DND-41 (cell line): ENCODE results near the gene PUSL1.

ENCODE experiments used
- ATAC-seq: fragments of 200-7000 bp; cut with Tn5 transposase; 3 replicates; pipeline ENCODE4 v1.9.1; 2021; ENCODE audit warnings: low read depth; ENCODE audit not compliant: insufficient read depth
- DNase-seq: peaks from one replicate; pipeline ENCODE4 v3.0.0-alpha.2; 2020
- H2AFZ ChIP-seq: 2 replicates; pipeline ENCODE4 v1.6.0; 2012; ENCODE audit warnings: low read depth, low read length
- H3K27ac ChIP-seq: 2 replicates; pipeline ENCODE4 v1.5.1; 2012; ENCODE audit warnings: low read length, inconsistent platforms
- H3K27me3 ChIP-seq: fragments of 200-600 bp; sonication (generic); 2 replicates; pipeline ENCODE4 v1.6.0; 2012; ENCODE audit warnings: low read length, mild to moderate bottlenecking, inconsistent platforms; ENCODE audit not compliant: insufficient read depth, poor library complexity
- H3K36me3 ChIP-seq: 2 replicates; pipeline ENCODE4 v1.5.1; 2012; ENCODE audit warnings: low read length, inconsistent platforms; ENCODE audit not compliant: insufficient read depth
- H3K4me1 ChIP-seq: 2 replicates; pipeline ENCODE4 v1.5.1; 2012; ENCODE audit warnings: mild to moderate bottlenecking, low read length; ENCODE audit not compliant: insufficient read depth
- H3K4me2 ChIP-seq: 2 replicates; pipeline ENCODE4 v1.6.0; 2012; ENCODE audit warnings: mild to moderate bottlenecking, moderate library complexity, low read length, inconsistent platforms; ENCODE audit not compliant: insufficient read depth
- H3K4me3 ChIP-seq, 2 experiments: fragments of 200-600 bp in 1 of 2; shearing (Covaris generic) in 1 of 2; 2 replicates each; pipeline ENCODE4 v1.5.1; 2012 to 2016; ENCODE audit warnings: inconsistent platforms in 2 of 2, low read length in 2 of 2, mild to moderate bottlenecking in 2 of 2, low read depth in 1 of 2, moderate library complexity in 1 of 2
- H3K79me2 ChIP-seq: 2 replicates; pipeline ENCODE4 v1.6.0; 2012; ENCODE audit warnings: low read length, inconsistent platforms; ENCODE audit not compliant: insufficient read depth
- H3K9ac ChIP-seq: 2 replicates; pipeline ENCODE4 v1.6.0; 2012; ENCODE audit warnings: low read depth, mild to moderate bottlenecking, inconsistent platforms, low read length, moderate library complexity
- H3K9me3 ChIP-seq: 2 replicates; pipeline ENCODE4 v1.5.1; 2012; ENCODE audit warnings: low read length, moderate library complexity, mild to moderate bottlenecking, inconsistent platforms; ENCODE audit not compliant: insufficient read depth, severe bottlenecking
- H4K20me1 ChIP-seq: 2 replicates; pipeline ENCODE4 v1.6.0; 2012; ENCODE audit warnings: low read length; ENCODE audit not compliant: insufficient read depth
- EZH2 ChIP-seq: IDR thresholded peaks from 3 replicates; pipeline ENCODE4 v1.6.1; 2012; ENCODE audit warnings: borderline replicate concordance, low read depth, mild to moderate bottlenecking, moderate library complexity, low read length, inconsistent platforms; ENCODE audit not compliant: severe bottlenecking
- TF ChIP-seq, protein P1 (sequence below): IDR thresholded peaks from 2 replicates; pipeline ENCODE4 v1.5.1; 2012; ENCODE audit warnings: borderline replicate concordance, low read length, moderate library complexity, mild to moderate bottlenecking; ENCODE audit not compliant: poor library complexity, severe bottlenecking; ENCODE audit errors: extremely low read depth

Gene PUSL1

GRCh38 chr1:1351511-1352427 is 43.4 kb downstream of the PUSL1 start:
- H3K9me3 ChIP-seq, result no peaks in the 10 kb centered on the region
- no peak for ATAC-seq
- H3K36me3 ChIP-seq, result no peaks in the 10 kb centered on the region; the same call in none of the 2 replicates
- H3K27ac ChIP-seq, result no peak overlapping the region
- peak overlapping the region; percentile 34 for H3K4me2 ChIP-seq
- peaks cover 23% of the 10 kb centered on the region for H3K4me1 ChIP-seq
- DNase-seq, result no peak
- no peak overlapping the region for H3K9ac ChIP-seq
- no peak overlapping the region for H3K4me3 ChIP-seq
- H3K27me3 ChIP-seq, result no peaks in the 10 kb centered on the region
- TF ChIP-seq, protein P1, sequence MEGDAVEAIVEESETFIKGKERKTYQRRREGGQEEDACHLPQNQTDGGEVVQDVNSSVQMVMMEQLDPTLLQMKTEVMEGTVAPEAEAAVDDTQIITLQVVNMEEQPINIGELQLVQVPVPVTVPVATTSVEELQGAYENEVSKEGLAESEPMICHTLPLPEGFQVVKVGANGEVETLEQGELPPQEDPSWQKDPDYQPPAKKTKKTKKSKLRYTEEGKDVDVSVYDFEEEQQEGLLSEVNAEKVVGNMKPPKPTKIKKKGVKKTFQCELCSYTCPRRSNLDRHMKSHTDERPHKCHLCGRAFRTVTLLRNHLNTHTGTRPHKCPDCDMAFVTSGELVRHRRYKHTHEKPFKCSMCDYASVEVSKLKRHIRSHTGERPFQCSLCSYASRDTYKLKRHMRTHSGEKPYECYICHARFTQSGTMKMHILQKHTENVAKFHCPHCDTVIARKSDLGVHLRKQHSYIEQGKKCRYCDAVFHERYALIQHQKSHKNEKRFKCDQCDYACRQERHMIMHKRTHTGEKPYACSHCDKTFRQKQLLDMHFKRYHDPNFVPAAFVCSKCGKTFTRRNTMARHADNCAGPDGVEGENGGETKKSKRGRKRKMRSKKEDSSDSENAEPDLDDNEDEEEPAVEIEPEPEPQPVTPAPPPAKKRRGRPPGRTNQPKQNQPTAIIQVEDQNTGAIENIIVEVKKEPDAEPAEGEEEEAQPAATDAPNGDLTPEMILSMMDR, result no peak
- H4K20me1 ChIP-seq, result peaks cover 40% of the 10 kb centered on the region
- peaks cover 22% of the 10 kb centered on the region for H3K79me2 ChIP-seq
- no peak overlapping the region for H2AFZ ChIP-seq

DNA sequence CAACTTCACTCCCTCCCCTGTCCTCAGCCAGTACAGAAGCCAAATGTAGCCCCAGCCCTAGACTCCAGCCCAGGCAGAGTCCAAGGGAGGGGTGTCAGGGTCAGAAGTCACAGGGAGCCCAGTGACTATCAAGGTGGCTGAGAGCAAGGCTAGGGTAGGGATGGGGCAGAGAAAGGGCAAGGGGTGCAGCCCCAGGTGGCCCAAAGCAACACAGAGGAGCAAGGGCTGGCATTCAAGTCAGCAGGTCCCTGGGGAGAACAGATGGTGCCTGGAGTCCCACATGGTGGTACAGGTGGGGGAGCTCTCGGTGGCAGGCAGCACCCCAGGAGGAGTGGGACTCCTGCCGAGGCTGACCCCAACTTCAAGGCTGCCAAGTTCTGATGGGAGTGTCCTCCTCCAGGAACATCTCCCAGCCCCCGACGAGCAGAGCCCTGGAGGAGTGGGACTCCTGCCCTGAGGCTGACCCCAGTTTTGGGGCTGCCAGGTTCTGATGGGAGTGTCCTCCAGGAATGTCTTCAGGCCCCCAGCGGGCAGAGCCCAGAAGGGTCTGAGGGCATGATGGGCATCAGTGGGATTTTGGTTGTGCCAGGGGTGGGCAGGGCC is 44.5 kb downstream of the PUSL1 start:
- Histone ChIP-seq H4K20me1 (peaks cover 29% of the 10 kb centered on the region), H3K9me3 (no peaks in the 10 kb centered on the region), H3K4me1 (peaks cover 12% of the 10 kb centered on the region), H3K4me3 (no peak overlapping the region), H3K9ac (no peak overlapping the region), H3K4me2 (no peak overlapping the region), H3K36me3 (no peaks in the 10 kb centered on the region; the same call in 1 of the 2 replicates), H2AFZ (no peak overlapping the region), H3K79me2 (peaks cover 10% of the 10 kb centered on the region), H3K27me3 (no peaks in the 10 kb centered on the region), H3K27ac (no peak overlapping the region)
- TF ChIP-seq, protein P1, result no peak
- no peak for TF ChIP-seq EZH2
- DNase-seq, result peak; percentile 37
- peak; percentile 23; the same call in 2 of the 3 replicates for ATAC-seq

DNA sequence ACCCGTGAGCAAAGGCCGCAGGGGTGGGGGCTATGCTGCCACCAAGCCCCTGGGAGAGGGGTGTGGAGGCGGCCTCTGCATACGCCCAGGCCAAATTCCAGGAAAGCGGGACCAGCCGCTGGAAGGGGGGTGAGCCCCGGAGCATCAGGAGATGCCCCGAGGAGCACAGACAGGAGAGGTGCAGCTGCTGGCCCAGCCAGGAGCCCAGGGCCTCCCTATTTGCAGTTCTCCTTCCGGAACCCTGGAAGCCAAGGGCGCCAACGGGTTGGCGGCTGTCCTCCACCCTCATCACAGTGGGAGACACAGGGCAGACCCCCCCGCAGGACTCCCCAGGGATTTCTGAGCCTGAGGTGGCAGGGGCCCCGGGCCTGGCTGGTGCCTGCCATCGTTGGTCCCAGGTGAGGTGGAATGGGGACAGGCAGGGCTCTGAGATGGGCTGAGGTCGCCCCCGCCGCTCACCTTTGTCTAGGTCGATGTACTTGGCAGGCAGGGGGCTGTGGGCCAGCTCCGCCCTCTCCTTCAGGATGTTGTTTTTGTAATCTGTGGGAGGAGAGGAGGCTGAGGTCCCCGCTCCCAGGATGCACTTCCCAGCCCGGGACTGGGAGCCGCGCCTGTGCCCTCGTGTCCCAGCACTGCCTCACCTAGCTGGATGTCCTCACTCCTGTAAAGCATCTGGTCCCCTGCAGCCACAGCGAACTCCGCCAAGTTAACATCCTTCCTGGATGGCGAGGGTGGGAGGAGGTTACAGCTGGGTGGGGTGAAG is 45.2 kb downstream of the PUSL1 start:
- peaks cover 22% of the 10 kb centered on the region for H4K20me1 ChIP-seq
- H2AFZ ChIP-seq, result no peak overlapping the region
- H3K27ac ChIP-seq, result no peak overlapping the region
- H3K9ac ChIP-seq, result no peak overlapping the region
- no peak overlapping the region for H3K4me3 ChIP-seq
- H3K27me3 ChIP-seq, result no peaks in the 10 kb centered on the region
- ATAC-seq (no peak), DNase-seq (no peak)
- H3K9me3 ChIP-seq, result no peaks in the 10 kb centered on the region
- TF ChIP-seq, protein P1, result no peak
- no peak for TF ChIP-seq EZH2
- H3K4me2 ChIP-seq, result no peak overlapping the region
- H3K36me3 ChIP-seq, result no peaks in the 10 kb centered on the region; the same call in 1 of the 2 replicates
- peaks cover 4% of the 10 kb centered on the region for H3K79me2 ChIP-seq
- H3K4me1 ChIP-seq, result peaks cover 5% of the 10 kb centered on the region
